Duodenal mucosa (tissue), 2 donors: ENCODE results near the gene NME3.

Source experiments
- H3K27ac ChIP-seq: one replicate; pipeline ENCODE4 v1.7.0; 2013; ENCODE audit warnings: low read depth, low read length
- H3K27me3 ChIP-seq, 2 donors: one replicate each; pipeline ENCODE4 v1.7.0; 2013; ENCODE audit warnings: low read length in 2 of 2, control low read depth in 1 of 2; ENCODE audit not compliant: insufficient read depth in 2 of 2, control insufficient read depth in 1 of 2
- H3K36me3 ChIP-seq, 2 donors: one replicate each; pipeline ENCODE4 v1.7.0; 2013; ENCODE audit warnings: low read length in 2 of 2, control low read depth in 1 of 2; ENCODE audit not compliant: insufficient read depth in 2 of 2, control insufficient read depth in 1 of 2
- H3K4me1 ChIP-seq, 2 donors: one replicate each; pipeline ENCODE4 v1.7.0; 2013; ENCODE audit warnings: low read length in 2 of 2, control low read depth in 1 of 2; ENCODE audit not compliant: insufficient read depth in 2 of 2, control insufficient read depth in 1 of 2
- H3K4me3 ChIP-seq, 2 donors: one replicate each; pipeline ENCODE4 v1.7.0; 2013; ENCODE audit warnings: low read length in 2 of 2, low read depth in 1 of 2
- H3K9ac ChIP-seq, 2 donors: one replicate each; pipeline ENCODE4 v1.7.0; 2013; ENCODE audit warnings: low read length in 2 of 2, low read depth in 1 of 2
- H3K9me3 ChIP-seq, 2 donors: one replicate each; pipeline ENCODE4 v1.7.0; 2013; ENCODE audit warnings: low read length in 2 of 2, control low read depth in 1 of 2; ENCODE audit not compliant: control insufficient read depth in 1 of 2

Gene NME3

GRCh38 chr16:1775006-1775845, 3.9 kb upstream of the NME3 start:
- Histone ChIP-seq H3K36me3 (peaks cover 7 to 44% of the 10 kb centered on the region in 2 donors), H3K9ac (no peak overlapping the region), H3K9me3 (no peaks in the 10 kb centered on the region), H3K27ac (no peak overlapping the region), H3K4me3 (no peak overlapping the region), H3K4me1 (peaks cover 12 to 27% of the 10 kb centered on the region in 2 donors), H3K27me3 (no peaks in the 10 kb centered on the region)

GRCh38 chr16:1774448-1774780, 3.1 kb upstream of the NME3 start:
- Histone ChIP-seq H3K4me3 (peak overlapping the region; percentile 77 to 91), H3K27me3 (no peaks in the 10 kb centered on the region), H3K9me3 (no peaks in the 10 kb centered on the region), H3K27ac (no peak overlapping the region), H3K36me3 (peaks cover 7 to 38% of the 10 kb centered on the region in 2 donors), H3K9ac (peak overlapping the region; percentile 50 to 75), H3K4me1 (peaks cover 12 to 31% of the 10 kb centered on the region in 2 donors)

- Histone ChIP-seq H3K4me3 (peak overlapping the region; percentile 77 to 91), H3K9ac (peak overlapping the region; percentile 50 to 75), H3K9me3 (no peaks in the 10 kb centered on the region), H3K27ac (no peak overlapping the region), H3K27me3 (no peaks in the 10 kb centered on the region), H3K36me3 (peaks cover 7 to 38% of the 10 kb centered on the region in 2 donors), H3K4me1 (peaks cover 12 to 31% of the 10 kb centered on the region in 2 donors)
These were observed 2.5 kb upstream of the NME3 start for GRCh38 chr16:1773703-1774447.

- peaks cover 7 to 38% of the 10 kb centered on the region in 2 donors for H3K36me3 ChIP-seq
- H3K9ac ChIP-seq: peak within 1 kb of the TSS; percentile 50 to 75
These were observed 1.8 kb upstream of the NME3 start, which contains the start of gene MRPS34 for GRCh38 chr16:1772908-1773702. Gene MRPS34, minus strand, starts transcription at chr16:1773134. Its CDS starts 15 bp downstream, at chr16:1773119.

GRCh38 chr16:1772362-1772907, 1.1 kb upstream of the NME3 start, which contains the start of gene EME2:
Gene EME2, plus strand, starts transcription at chr16:1772810. Its CDS starts 418 bp downstream, at chr16:1773228.
- peak within 1 kb of the TSS; percentile 77 to 91 for H3K4me3 ChIP-seq
- H3K4me1 ChIP-seq: peaks cover 12 to 31% of the 10 kb centered on the region in 2 donors
- H3K27ac ChIP-seq: peak within 1 kb of the TSS; percentile 80
- no peaks in the 10 kb centered on the region for H3K9me3 ChIP-seq
- H3K36me3 ChIP-seq: peaks cover 7 to 38% of the 10 kb centered on the region in 2 donors
- H3K27me3 ChIP-seq: no peaks in the 10 kb centered on the region
- peak within 1 kb of the TSS; percentile 50 to 75 for H3K9ac ChIP-seq

More at GRCh38 chr16:1772908-1773702, 1.8 kb upstream of the NME3 start, which contains the start of gene MRPS34:
- Histone ChIP-seq H3K9me3 (no peaks in the 10 kb centered on the region), H3K27me3 (no peaks in the 10 kb centered on the region), H3K27ac (peak within 1 kb of the TSS; percentile 80), H3K4me3 (peak within 1 kb of the TSS; percentile 77 to 91), H3K4me1 (peaks cover 12 to 31% of the 10 kb centered on the region in 2 donors)

- Histone ChIP-seq H3K27ac (no peak overlapping the region), H3K4me3 (peak overlapping the region; percentile 77 to 91), H3K27me3 (no peaks in the 10 kb centered on the region), H3K36me3 (peaks cover 7 to 38% of the 10 kb centered on the region in 2 donors), H3K9me3 (no peaks in the 10 kb centered on the region), H3K9ac (peak overlapping the region; percentile 50 to 75), H3K4me1 (peaks cover 12 to 31% of the 10 kb centered on the region in 2 donors)
These were observed 570 bp upstream of the NME3 start for GRCh38 chr16:1771864-1772361.

GRCh38 chr16:1770328-1771187, 785 bp downstream of the NME3 start:
- Histone ChIP-seq H3K4me1 (peaks cover 12 to 31% of the 10 kb centered on the region in 2 donors), H3K27ac (peak overlapping the region; percentile 42), H3K36me3 (peaks cover 2 to 36% of the 10 kb centered on the region in 2 donors), H3K9me3 (no peaks in the 10 kb centered on the region), H3K9ac (peak overlapping the region; percentile 57 to 59), H3K4me3 (peak overlapping the region; percentile 77 to 91), H3K27me3 (no peaks in the 10 kb centered on the region)

- Histone ChIP-seq H3K27ac (no peak overlapping the region), H3K27me3 (no peaks in the 10 kb centered on the region), H3K4me1 (peaks cover 10 to 28% of the 10 kb centered on the region in 2 donors), H3K36me3 (peaks cover 11 to 42% of the 10 kb centered on the region in 2 donors), H3K9ac (peak overlapping the region in 1 of 2 donors; percentile 59), H3K4me3 (peak overlapping the region; percentile 77 to 91), H3K9me3 (no peaks in the 10 kb centered on the region)
These were observed 1.7 kb downstream of the NME3 start for GRCh38 chr16:1769402-1770300.
